Neural progenitor cell (in vitro differentiated cells): ENCODE results near the gene RNF144B.

Experiments used
- CTCF ChIP-seq: fragments of 200-600 bp; sonication (generic); IDR thresholded peaks from 2 replicates; pipeline ENCODE4 v1.5.1; 2017; ENCODE audit warnings: antibody characterized with exemption, mild to moderate bottlenecking
- EZH2 ChIP-seq: fragments of 200-600 bp; sonication (generic); IDR thresholded peaks from 2 replicates; pipeline ENCODE4 v1.6.1; 2017; ENCODE audit warnings: antibody characterized with exemption, mild to moderate bottlenecking, moderate library complexity
- EZH2phosphoT487 ChIP-seq: fragments of 200-600 bp; sonication (generic); IDR thresholded peaks from 2 replicates; pipeline ENCODE4 v1.6.1; 2017; ENCODE audit warnings: antibody characterized with exemption

GRCh38 chr6:18349386-18349785 lies 37.8 kb upstream of the RNF144B start:
- TF ChIP-seq CTCF = no peak
- TF ChIP-seq EZH2 = no peak
- no peak for TF ChIP-seq EZH2phosphoT487
